Ammon's horn (tissue), 1 donor: Measurements from ENCODE around the gene NRDC.
"Not testable (repeated sequence)": the region's sequence is repeated elsewhere in the genome, so short reads cannot be mapped to it uniquely, and the experiment has no call there.

ENCODE experiments used
- DNase-seq: peaks from one replicate; pipeline ENCODE4 v3.0.0-alpha.2; 2016; ENCODE audit warnings: low spot score

Gene NRDC

GRCh38 chr1:51843948-51844347 lies 34.6 kb downstream of the NRDC start:
- no peak for DNase-seq

GRCh38 chr1:51842261-51842660 lies 36.3 kb downstream of the NRDC start:
- DNase-seq = no peak

DNA sequence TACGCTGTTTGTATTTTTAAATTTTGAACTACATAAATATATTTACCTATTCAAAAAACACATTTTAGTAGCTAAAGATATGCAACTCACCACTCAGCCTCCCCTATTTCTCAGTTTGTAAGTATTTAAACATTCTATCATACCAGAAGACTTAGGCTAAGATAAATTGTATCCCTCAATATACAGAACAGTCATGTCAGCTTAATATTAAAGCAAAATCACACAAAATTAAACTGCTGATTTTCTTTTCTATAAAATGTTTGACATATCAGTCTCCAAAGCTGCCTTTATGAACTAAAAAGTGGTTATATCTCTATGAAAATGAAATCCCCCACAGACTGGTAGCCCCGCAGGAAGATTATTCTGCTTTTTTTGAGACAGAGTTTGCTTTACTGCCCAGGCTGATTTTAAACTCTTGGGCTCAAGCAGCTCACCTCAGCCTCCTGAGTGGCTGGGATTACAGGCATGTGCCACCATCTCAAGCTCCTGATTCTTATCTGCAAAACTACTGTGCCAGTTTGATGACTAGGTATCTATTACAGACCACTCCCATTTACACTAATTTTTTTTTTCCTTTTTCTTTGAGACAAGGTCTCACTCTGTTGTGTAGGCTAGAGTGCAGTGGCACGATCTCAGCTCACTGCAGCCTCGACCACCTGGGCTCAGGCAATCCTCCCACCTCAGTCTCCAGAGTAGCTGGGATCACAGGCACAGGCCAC lies 37.6 kb downstream of the NRDC start:
- DNase-seq = no peak

- no peak for DNase-seq
Measured at GRCh38 chr1:51840182-51840581, 38.3 kb downstream of the NRDC start.

GRCh38 chr1:51839094-51839493 lies 39.4 kb downstream of the NRDC start:
- DNase-seq = no peak

GRCh38 chr1:51837243-51837642 lies 41.3 kb downstream of the NRDC start:
- no peak for DNase-seq

DNA sequence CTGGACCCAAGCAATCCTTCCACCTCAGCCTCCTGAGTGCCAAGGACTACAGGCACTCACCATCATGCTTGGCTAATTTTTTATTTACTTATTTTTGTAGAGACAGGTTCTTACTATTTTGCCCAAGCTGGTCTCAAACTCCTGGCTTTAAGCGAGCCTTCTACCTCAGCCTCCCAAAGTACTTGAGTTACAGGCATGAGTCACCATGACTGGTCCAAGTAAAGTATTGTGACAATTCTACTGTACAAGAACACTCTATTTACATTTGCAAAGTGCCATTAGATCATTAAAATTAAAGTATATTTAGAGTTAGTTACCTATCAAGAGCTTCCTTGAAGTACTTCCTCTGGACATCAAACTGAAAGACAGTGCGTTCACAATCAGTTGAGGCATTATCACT lies 44.8 kb downstream of the NRDC start:
- DNase-seq = no peak

DNA sequence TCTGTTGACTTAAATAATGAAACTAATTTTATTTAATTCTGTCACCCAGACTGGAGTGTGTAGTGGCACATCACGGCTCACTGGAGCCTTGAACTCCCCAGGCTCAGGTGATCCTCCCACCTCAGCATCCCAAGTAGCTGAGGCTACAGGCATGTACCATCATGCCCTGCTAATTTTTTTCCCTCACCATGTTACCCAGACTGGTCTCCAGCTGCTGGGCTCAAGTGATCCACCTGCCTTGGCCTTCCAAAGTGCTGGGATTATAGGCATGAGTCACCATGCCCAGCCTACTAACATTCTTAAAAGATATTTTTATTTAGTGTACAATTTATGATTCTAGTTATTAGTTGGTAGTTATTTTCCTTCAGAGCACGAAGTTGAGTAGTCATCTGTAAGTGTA lies 49.5 kb downstream of the NRDC start:
- DNase-seq = no peak

DNA sequence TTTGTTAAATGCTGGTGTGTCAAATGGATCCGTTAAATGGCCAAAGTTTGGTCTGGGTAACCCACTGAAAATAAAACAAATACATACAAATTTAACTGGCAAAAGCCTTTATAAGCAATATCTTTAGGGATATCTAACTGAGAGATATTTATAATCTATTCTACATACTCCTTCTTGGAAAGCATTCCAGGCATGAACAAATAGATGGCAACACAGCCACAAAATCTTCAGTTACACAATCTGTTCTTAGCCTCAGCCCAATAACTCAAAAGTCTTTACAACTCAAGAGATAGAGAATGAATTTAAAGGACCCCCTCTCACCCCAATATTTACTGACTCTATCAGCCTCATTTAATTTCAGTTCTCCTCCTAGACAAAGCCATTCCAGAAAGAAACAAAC lies 58.7 kb downstream of the NRDC start:
- no peak for DNase-seq

DNA sequence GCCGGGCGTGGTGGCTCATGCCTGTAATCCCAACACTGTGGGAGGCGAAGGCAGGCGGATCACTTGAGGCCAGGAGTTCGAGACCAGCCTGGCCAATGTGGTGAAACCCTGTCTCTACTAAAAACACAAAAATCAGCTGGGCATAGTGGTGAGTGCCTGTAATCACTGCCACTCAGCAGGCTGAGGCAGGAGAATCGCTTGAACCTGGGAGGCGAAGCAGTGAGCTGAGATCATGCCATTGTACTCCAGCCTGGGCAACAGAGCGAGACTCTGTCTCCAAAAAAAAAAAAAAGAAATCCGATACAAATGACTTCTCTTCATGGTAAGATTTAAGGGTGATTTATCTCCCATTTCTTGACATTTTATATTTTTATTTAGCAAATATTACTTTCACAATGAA lies 59.5 kb downstream of the NRDC start:
- not testable (repeated sequence) for DNase-seq

- no peak for DNase-seq
Measured at GRCh38 chr1:51818487-51818886, 60.0 kb downstream of the NRDC start.

DNA sequence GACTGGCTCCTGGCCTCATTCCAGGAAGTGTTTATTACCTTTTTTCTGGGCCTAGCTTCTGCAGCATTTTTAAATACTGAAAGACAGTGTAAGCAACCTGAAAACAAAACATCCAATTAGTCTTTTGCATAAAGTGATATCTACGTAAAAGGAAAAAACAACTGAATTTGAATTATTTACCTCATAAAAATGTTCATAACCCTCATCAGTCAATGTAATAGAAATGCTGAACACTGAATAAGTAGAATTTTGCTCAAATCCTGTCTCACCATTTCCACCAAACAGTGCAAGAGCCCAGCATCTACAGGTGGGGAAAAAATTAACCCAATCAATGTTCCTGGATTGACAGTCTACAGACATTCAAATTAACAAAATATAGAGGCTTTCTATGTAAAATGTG lies 64.0 kb downstream of the NRDC start:
- DNase-seq = no peak

GRCh38 chr1:51799372-51799771 lies 79.2 kb downstream of the NRDC start:
- no peak for DNase-seq

DNA sequence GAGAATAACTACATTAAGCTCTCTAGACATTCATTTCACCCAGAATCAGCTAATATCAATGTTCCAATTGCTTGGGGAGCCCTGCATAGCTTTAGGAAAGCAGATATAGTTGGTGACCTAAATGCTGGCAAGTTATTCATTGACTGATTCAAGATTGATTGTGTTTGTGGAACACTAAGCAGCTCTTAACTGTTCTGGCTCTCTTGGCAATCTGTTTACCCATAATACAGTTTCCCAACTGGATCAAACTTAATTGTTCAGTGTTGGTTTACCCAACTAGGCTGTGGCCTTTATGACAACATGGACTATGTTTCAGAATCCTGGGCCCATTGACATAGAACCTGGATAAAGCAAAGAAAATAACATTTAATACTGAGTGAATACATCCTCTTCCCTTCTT lies 83.7 kb downstream of the NRDC start:
- no peak for DNase-seq

GRCh38 chr1:51794260-51794659 lies 84.3 kb downstream of the NRDC start:
- DNase-seq = no peak

- DNase-seq = peak; percentile 51
Measured at GRCh38 chr1:51792864-51793263, 85.7 kb downstream of the NRDC start.

- DNase-seq = no peak
Measured at GRCh38 chr1:51791888-51792287, 86.6 kb downstream of the NRDC start.

DNA sequence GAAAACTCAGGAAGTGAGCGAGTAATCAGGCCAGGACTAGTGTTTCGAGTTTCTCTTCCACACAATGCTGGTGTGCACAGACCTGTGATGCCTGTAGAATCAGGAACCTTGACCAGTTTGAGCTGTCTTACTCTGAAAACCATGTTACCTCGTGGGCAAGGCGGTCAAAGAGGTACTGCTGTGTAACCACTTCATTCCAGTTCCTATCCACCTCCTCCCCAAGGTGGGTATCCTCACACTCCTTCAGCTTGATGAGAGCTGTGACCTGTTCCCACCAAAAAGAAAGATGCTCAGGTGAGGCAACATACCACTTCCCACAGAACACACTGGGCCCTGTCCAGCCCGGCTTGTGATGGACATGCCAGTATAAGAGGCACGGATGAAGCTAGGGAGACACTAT lies 88.1 kb downstream of the NRDC start:
- DNase-seq = no peak

DNA sequence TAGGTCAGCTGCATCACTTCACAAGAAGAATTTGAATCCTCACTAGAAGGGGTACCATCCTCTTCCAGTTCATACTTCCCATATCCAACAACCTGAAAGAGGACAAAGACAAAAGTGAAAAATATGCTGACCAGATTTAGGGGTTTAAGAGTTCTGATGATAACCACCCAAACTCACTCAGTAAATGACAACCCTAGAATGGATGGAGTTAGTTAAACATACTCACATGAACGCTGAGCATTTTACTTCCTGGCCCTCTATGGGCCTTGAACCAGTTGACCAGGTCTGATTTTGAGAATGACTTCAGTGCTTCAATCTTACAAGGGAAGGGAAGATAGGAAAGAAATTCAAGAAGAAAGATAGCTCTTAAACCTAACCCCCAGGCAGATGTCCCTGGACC lies 89.2 kb downstream of the NRDC start:
- DNase-seq = no peak

GRCh38 chr1:51788938-51789337 lies 89.6 kb downstream of the NRDC start:
- DNase-seq = no peak

GRCh38 chr1:51784997-51785421 lies 93.5 kb downstream of the NRDC start:
- DNase-seq = no peak

DNA sequence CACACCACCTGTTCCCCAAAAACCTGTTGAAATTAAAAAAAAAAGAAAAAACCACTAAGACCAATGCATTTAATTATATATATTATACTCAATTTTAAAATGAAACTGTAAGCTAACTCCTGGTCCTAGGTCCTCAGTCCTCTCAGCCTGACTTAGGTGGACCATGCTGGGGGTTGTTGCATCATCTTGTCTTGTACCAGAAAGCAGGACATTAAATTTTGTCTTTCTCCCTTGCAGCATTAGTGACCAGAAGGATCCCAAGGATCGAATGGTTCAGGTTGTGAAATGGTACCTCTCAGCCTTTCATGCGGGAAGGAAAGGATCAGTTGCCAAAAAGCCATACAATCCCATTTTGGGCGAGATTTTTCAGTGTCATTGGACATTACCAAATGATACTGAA lies 97.6 kb downstream of the NRDC start:
- DNase-seq = no peak

GRCh38 chr1:51776408-51776807 lies 102.1 kb downstream of the NRDC start:
- no peak for DNase-seq

DNA sequence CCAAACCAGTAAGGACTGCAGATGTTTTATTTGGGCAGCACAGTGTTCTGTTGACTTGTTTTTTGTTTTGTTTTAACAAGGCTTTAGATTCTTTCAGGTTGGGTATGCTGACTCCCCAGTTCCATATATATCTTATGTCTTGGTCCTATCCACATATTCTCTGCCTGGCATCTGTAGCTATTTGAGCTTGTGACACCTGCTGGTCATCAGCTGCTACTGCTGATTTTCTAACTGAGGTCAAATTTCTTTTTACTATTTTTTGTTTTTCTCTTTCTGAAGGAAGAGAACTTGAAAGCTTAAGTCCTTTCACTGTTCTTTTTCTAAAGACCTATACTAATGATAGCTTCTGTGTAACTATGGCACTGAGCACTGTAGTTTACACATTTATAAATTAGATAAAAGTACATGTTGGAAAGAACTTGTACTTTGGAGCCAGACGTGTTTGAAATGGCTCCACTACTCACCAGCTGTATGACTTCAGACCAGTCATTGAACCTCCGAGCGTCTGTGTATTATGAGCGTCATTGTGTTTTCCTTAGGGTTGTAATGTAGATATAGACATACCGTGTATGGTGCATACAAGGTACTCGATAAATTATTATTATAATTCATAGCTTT lies 109.4 kb downstream of the NRDC start:
- DNase-seq = peak; percentile 78
